Neuronal stem cell (in vitro differentiated cells): ENCODE data around the gene KCNK7.

Experiments
- DNase-seq: peaks from one replicate; pipeline ENCODE4 v3.0.0-alpha.2; 2013; ENCODE audit warnings: low spot score
- H2AFZ ChIP-seq: one replicate; pipeline ENCODE4 v1.6.1; 2013; ENCODE audit warnings: mild to moderate bottlenecking, low read length, inconsistent platforms
- H2AK5ac ChIP-seq: 2 replicates; pipeline ENCODE4 v1.6.1; 2013; ENCODE audit warnings: low read depth, mild to moderate bottlenecking, inconsistent platforms, low read length, moderate library complexity, mixed read lengths
- H2BK120ac ChIP-seq: 2 replicates; pipeline ENCODE4 v1.6.1; 2013; ENCODE audit warnings: low read depth, mild to moderate bottlenecking, inconsistent platforms, low read length, moderate library complexity, mixed read lengths
- H2BK12ac ChIP-seq: one replicate; pipeline ENCODE4 v1.6.1; 2013; ENCODE audit warnings: low read length, inconsistent platforms
- H2BK15ac ChIP-seq: 2 replicates; pipeline ENCODE4 v1.6.1; 2013; ENCODE audit warnings: mild to moderate bottlenecking, low read length, inconsistent platforms, mixed read lengths
- H2BK5ac ChIP-seq: one replicate; pipeline ENCODE4 v1.6.1; 2013; ENCODE audit warnings: inconsistent platforms, mild to moderate bottlenecking, low read length, moderate library complexity
- H3K14ac ChIP-seq: one replicate; pipeline ENCODE4 v1.6.1; 2013; ENCODE audit warnings: low read length, inconsistent platforms
- H3K18ac ChIP-seq: 2 replicates; pipeline ENCODE4 v1.6.1; 2013; ENCODE audit warnings: low read length, inconsistent platforms
- H3K23ac ChIP-seq: 2 replicates; pipeline ENCODE4 v1.6.1; 2013; ENCODE audit warnings: low read depth, mild to moderate bottlenecking, mixed read lengths, low read length, inconsistent platforms; ENCODE audit not compliant: poor library complexity
- H3K27ac ChIP-seq: replicated peaks from 3 replicates; pipeline ENCODE4 v1.5.1; 2013; ENCODE audit warnings: low read length, inconsistent platforms
- H3K27me3 ChIP-seq, 3 experiments: 2 replicates each; pipeline ENCODE4 v1.6.1; 2013; ENCODE audit warnings: low read length in 3 of 3, mild to moderate bottlenecking in 2 of 3, inconsistent platforms in 1 of 3, low read depth in 1 of 3, mixed read lengths in 1 of 3, moderate library complexity in 1 of 3; ENCODE audit not compliant: control insufficient read depth in 3 of 3, insufficient read depth in 3 of 3
- H3K36me3 ChIP-seq, 2 donors: replicated peaks in 1 of 2; 2 replicates each; pipeline ENCODE4 v1.6.1; 2013; ENCODE audit warnings: low read length in 2 of 2; ENCODE audit not compliant: control insufficient read depth in 2 of 2, insufficient read depth in 2 of 2
- H3K4ac ChIP-seq: 2 replicates; pipeline ENCODE4 v1.6.1; 2013; ENCODE audit warnings: inconsistent platforms, mild to moderate bottlenecking, low read length, moderate library complexity
- H3K4me1 ChIP-seq, 2 donors: 1 replicate in 1 of 2; 2 replicates in 1 of 2; pipeline ENCODE4 v1.6.1; 2013; ENCODE audit warnings: low read length in 2 of 2, low read depth in 1 of 2; ENCODE audit not compliant: control insufficient read depth in 2 of 2, insufficient read depth in 1 of 2
- H3K4me2 ChIP-seq: one replicate; pipeline ENCODE4 v1.6.1; 2013; ENCODE audit warnings: mild to moderate bottlenecking, low read length, inconsistent platforms; ENCODE audit not compliant: insufficient read depth, poor library complexity, severe bottlenecking
- H3K4me3 ChIP-seq, 2 donors: 2 replicates each; pipeline ENCODE4 v1.5.1; 2013; ENCODE audit warnings: low read length in 2 of 2, mild to moderate bottlenecking in 2 of 2, inconsistent platforms in 1 of 2, moderate library complexity in 1 of 2
- H3K79me1 ChIP-seq: one replicate; pipeline ENCODE4 v1.6.1; 2013; ENCODE audit warnings: low read depth, mild to moderate bottlenecking, inconsistent platforms, low read length, moderate library complexity
- H3K9ac ChIP-seq: one replicate; pipeline ENCODE4 v1.6.1; 2013; ENCODE audit warnings: mild to moderate bottlenecking, low read depth, low read length, inconsistent platforms; ENCODE audit not compliant: poor library complexity
- H3K9me3 ChIP-seq, 2 donors: replicated peaks in 1 of 2; 2 replicates each; pipeline versions ENCODE3 to v1.6.1; 2013; ENCODE audit warnings: low read length in 2 of 2, mild to moderate bottlenecking in 2 of 2, inconsistent platforms in 1 of 2, low read depth in 1 of 2, mixed read lengths in 1 of 2, moderate library complexity in 1 of 2; ENCODE audit not compliant: control insufficient read depth in 2 of 2, insufficient read depth in 1 of 2
- H4K8ac ChIP-seq: one replicate; pipeline ENCODE4 v1.6.1; 2013; ENCODE audit warnings: low read depth, mild to moderate bottlenecking, inconsistent platforms, low read length, moderate library complexity
- H4K91ac ChIP-seq: one replicate; pipeline ENCODE4 v1.6.1; 2013; ENCODE audit warnings: low read length, low read depth, mild to moderate bottlenecking, inconsistent platforms; ENCODE audit not compliant: poor library complexity
- WGBS, 2 donors: extraction: QIAGEN DNeasy Blood & Tissue Kit; methylation state at CpG; one replicate each; pipeline ENCODE4 v1.1.7; 2013; ENCODE audit warnings: missing lambda C conversion rate in 2 of 2, mixed read lengths in 1 of 2; ENCODE audit not compliant: insufficient read length in 2 of 2, insufficient replicate concordance in 1 of 2; ENCODE audit errors: extremely low coverage in 2 of 2; 5-methylcytosine and 5-hydroxymethylcytosine counted together

Gene KCNK7

DNA sequence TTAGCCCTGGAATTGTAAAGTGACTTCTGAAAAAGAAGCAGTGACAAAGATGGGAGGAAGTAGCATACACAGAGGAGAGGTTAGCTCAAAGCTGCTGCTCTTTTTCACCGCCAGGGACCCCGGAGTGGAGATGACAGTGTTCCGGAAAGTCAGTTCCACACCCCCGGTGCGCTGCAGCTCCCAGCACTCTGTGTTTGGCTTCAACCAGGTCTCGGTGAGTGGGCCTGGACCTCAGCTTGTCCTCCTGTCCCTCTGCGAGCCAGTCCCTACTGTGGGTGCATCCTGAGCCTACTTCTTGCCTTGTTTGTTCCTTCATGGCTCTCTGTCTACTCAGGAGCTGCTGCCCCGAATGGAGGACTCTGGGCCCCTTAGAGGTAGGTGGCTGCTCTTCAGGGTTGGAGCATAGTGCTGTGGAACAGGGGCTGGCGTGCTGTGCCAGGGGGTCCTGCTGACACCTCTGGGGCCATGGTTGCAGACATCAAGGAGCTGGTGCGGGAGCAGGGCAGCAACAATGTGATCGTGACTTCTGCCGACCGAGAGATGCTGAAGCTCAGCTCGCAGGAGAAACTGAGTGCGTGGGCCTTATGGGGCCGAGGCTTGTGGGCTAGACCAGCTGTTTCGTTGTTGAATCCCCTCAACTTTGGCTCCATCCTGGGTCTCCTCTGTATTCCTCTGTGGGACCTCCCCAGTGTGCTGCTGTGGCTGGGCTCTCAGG, 21.7 kb upstream of the KCNK7 start:
- H3K27me3 ChIP-seq: no peaks in the 10 kb centered on the region
- no peak for DNase-seq
- peaks cover 33 to 65% of the 10 kb centered on the region in 2 donors for H3K36me3 ChIP-seq
- peak overlapping the region in 1 of 2 donors; percentile 98 for H3K4me3 ChIP-seq
- H3K4ac ChIP-seq: no peak overlapping the region
- no CpG with 5 or more reads among the region's 17 CpGs for WGBS, 2 donors
- H3K23ac ChIP-seq: no peak overlapping the region
- H2AK5ac ChIP-seq: no peak overlapping the region
- H3K9me3 ChIP-seq: peaks cover 0 to 2% of the 10 kb centered on the region in 2 donors
- H3K79me1 ChIP-seq: peaks cover 30% of the 10 kb centered on the region
- H2BK5ac ChIP-seq: no peak overlapping the region
- no peak overlapping the region for H3K9ac ChIP-seq
- peaks cover 16 to 19% of the 10 kb centered on the region in 2 donors for H3K4me1 ChIP-seq
- H2BK120ac ChIP-seq: no peak overlapping the region
- no peak overlapping the region for H4K91ac ChIP-seq
- H2BK12ac ChIP-seq: no peak overlapping the region
- H2AFZ ChIP-seq: no peak overlapping the region
- no peak overlapping the region for H4K8ac ChIP-seq
- no peak overlapping the region for H3K4me2 ChIP-seq
- H2BK15ac ChIP-seq: no peak overlapping the region
- H3K18ac ChIP-seq: no peak overlapping the region
- no peak overlapping the region for H3K27ac ChIP-seq
- no peak overlapping the region for H3K14ac ChIP-seq

DNA sequence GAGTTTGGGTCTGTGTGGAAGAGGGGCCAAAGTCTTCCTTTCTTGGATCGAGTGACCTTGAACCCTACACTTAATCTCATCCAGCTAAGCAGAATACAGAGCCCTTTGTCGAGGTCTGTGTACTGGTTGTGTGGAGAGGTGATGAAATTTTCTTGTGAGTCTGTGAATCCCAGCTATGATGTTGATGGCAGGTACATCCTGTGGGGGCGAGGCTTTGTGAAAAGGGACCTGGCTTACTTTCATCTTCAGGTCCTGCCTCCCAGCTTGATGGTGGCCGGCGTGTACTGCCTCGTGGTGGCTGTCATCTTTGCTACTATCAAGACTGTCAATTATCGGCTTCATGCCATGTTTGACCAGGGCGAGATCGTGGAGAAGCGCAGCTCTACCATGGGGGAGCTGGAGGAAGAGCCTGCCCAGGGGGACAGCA, 21.0 kb upstream of the KCNK7 start:
- no peak overlapping the region for H2BK12ac ChIP-seq
- H3K9ac ChIP-seq: no peak overlapping the region
- H3K14ac ChIP-seq: no peak overlapping the region
- peak overlapping the region; percentile 26 for H3K27ac ChIP-seq
- peak overlapping the region; percentile 60 for H2AK5ac ChIP-seq
- H3K4me1 ChIP-seq: peaks cover 19 to 26% of the 10 kb centered on the region in 2 donors
- no peak overlapping the region for H2BK15ac ChIP-seq
- H4K91ac ChIP-seq: no peak overlapping the region
- peaks cover 0 to under 1% of the 10 kb centered on the region in 2 donors for H3K9me3 ChIP-seq
- no CpG with 5 or more reads among the region's 10 CpGs for WGBS, 2 donors
- H3K23ac ChIP-seq: no peak overlapping the region
- H3K36me3 ChIP-seq: peaks cover 35 to 63% of the 10 kb centered on the region in 2 donors
- H3K27me3 ChIP-seq: no peaks in the 10 kb centered on the region
- no peak overlapping the region for H2BK5ac ChIP-seq
- H2AFZ ChIP-seq: no peak overlapping the region
- H3K18ac ChIP-seq: no peak overlapping the region
- no peak for DNase-seq
- H3K79me1 ChIP-seq: peaks cover 24% of the 10 kb centered on the region
- no peak overlapping the region for H3K4ac ChIP-seq
- H2BK120ac ChIP-seq: no peak overlapping the region
- no peak overlapping the region for H4K8ac ChIP-seq
- peak overlapping the region; percentile 96 to 98 for H3K4me3 ChIP-seq
- H3K4me2 ChIP-seq: peak overlapping the region; percentile 90

DNA sequence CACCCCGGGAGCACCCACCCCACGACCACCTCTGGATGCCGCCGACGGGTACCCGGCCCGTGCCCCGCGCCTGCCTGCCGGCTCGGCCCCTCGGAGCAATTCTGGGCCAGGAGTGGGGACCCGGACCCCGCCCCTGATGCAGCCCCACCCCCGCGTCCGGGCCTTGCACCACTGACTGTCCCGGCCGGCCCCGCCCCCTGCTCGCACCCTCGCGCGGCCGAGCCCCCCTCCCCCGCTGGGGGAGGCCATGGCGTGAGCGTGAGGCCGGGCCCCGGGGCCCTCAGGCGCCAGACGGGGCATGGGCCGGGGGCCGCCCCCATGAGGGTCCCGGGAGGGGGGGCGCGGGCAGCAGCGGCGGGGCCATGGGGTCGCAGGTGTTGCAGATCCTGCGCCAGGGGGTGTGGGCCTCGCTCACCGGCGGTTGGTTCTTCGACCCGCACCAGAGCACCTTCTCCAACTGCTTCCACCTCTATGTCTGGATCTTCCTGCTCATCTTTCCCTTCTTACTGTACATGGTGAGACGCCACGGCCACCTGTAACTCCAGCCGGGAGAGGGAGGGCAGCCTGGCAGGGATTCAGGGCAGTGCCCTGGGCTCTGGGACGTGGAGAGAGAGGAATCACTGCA, 20.5 kb upstream of the KCNK7 start:
- Histone ChIP-seq H3K27ac (peak overlapping the region; percentile 74), H4K8ac (no peak overlapping the region), H3K9me3 (no peaks in the 10 kb centered on the region), H3K4me2 (peak overlapping the region; percentile 90), H4K91ac (no peak overlapping the region), H3K36me3 (peaks cover 34 to 64% of the 10 kb centered on the region in 2 donors), H3K4ac (no peak overlapping the region), H2BK15ac (no peak overlapping the region), H2AFZ (peak overlapping the region; percentile 72), H2BK120ac (no peak overlapping the region), H2AK5ac (peak overlapping the region; percentile 60), H3K9ac (peak overlapping the region; percentile 91), H3K23ac (no peak overlapping the region), H3K4me3 (peak overlapping the region; percentile 96 to 98), H3K27me3 (no peaks in the 10 kb centered on the region), H3K14ac (peak overlapping the region; percentile 87), H2BK5ac (no peak overlapping the region), H3K18ac (peak overlapping the region; percentile 80), H2BK12ac (no peak overlapping the region), H3K4me1 (peaks cover 21 to 31% of the 10 kb centered on the region in 2 donors), H3K79me1 (peaks cover 23% of the 10 kb centered on the region)
- DNase-seq: no peak
- no CpG with 5 or more reads among the region's 50 CpGs for WGBS, 2 donors

DNA sequence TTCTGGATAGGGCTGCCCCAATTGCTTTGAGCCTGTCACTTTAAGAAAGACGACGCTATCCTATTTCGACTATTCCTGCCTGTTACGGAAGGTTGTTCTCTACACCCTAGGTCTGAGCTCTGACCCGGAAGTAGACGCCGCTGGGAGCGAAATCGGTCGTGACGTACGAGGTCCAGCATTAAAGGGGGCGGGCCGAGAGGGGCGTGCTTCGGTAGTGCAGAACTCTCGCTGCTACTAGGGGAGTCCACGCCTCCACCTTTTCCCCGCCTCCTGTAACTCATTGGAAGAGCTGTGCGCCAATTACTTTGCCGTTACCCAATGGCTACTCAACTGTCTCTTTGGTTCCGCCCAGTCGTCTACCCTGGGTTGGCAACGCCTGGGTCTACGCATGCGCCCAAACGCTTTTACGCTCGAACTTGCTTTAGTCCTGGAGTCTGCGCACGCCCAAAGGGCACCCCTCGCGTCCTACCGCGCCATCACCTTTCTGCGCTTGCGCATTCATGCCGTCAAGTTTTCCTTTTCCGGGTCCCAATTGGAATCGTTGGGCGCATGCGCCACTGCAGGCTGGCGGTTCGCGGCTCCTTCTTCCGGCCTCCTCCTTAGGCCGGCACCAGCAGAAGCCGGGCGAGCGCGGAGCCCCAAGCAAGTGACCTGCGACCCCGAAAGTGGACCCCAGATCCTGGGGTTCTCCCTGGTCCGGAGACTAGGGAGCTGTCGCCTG, 19.8 kb upstream of the KCNK7 start, which contains the start of gene PCNX3:
TSS of gene PCNX3 (plus strand) at position 548 of the 721 bp plus-strand sequence. CDS start 536 bp downstream, outside the sequence.
- H3K18ac ChIP-seq: peak within 1 kb of the TSS; percentile 94
- H2BK5ac ChIP-seq: peak within 1 kb of the TSS; percentile 72
- no peak within 1 kb of the TSS for H3K4ac ChIP-seq
- peak within 1 kb of the TSS; percentile 96 to 98 for H3K4me3 ChIP-seq
- no peaks in the 10 kb centered on the region for H3K27me3 ChIP-seq
- H3K14ac ChIP-seq: peak within 1 kb of the TSS; percentile 87
- peak within 1 kb of the TSS; percentile 83 for H2AK5ac ChIP-seq
- no peak within 1 kb of the TSS for H2BK120ac ChIP-seq
- no peak within 1 kb of the TSS for H4K91ac ChIP-seq
- H3K36me3 ChIP-seq: peaks cover 33 to 64% of the 10 kb centered on the region in 2 donors
- H3K27ac ChIP-seq: peak within 1 kb of the TSS; percentile 84
- peak within 1 kb of the TSS; percentile 93 for H3K23ac ChIP-seq
- H3K4me1 ChIP-seq: peaks cover 21 to 31% of the 10 kb centered on the region in 2 donors
- H2BK12ac ChIP-seq: no peak within 1 kb of the TSS
- peak; percentile 100 for DNase-seq
- peaks cover 23% of the 10 kb centered on the region for H3K79me1 ChIP-seq
- H3K9ac ChIP-seq: peak within 1 kb of the TSS; percentile 91
- H2AFZ ChIP-seq: peak within 1 kb of the TSS; percentile 77
- H3K9me3 ChIP-seq: no peaks in the 10 kb centered on the region
- peak within 1 kb of the TSS; percentile 90 for H3K4me2 ChIP-seq
- no peak within 1 kb of the TSS for H2BK15ac ChIP-seq
- no CpG with 5 or more reads among the region's 55 CpGs for WGBS, 2 donors
- H4K8ac ChIP-seq: no peak within 1 kb of the TSS
